ENCODE results near the gene GALNT14.

GRCh38 chr2:31139671-31140070 is 1.4 kb upstream of the GALNT14 start:
- TF ChIP-seq, protein P1, sequence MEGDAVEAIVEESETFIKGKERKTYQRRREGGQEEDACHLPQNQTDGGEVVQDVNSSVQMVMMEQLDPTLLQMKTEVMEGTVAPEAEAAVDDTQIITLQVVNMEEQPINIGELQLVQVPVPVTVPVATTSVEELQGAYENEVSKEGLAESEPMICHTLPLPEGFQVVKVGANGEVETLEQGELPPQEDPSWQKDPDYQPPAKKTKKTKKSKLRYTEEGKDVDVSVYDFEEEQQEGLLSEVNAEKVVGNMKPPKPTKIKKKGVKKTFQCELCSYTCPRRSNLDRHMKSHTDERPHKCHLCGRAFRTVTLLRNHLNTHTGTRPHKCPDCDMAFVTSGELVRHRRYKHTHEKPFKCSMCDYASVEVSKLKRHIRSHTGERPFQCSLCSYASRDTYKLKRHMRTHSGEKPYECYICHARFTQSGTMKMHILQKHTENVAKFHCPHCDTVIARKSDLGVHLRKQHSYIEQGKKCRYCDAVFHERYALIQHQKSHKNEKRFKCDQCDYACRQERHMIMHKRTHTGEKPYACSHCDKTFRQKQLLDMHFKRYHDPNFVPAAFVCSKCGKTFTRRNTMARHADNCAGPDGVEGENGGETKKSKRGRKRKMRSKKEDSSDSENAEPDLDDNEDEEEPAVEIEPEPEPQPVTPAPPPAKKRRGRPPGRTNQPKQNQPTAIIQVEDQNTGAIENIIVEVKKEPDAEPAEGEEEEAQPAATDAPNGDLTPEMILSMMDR (IDR thresholded peaks at IDR 0.05) = no peak
- no peak for TF ChIP-seq POLR2A (IDR thresholded peaks at IDR 0.05)
